Kidney (tissue), 14 donors: Measurements from ENCODE around the gene PCIF1. TPM values are rescaled to one million over a fixed set of nuclear protein-coding genes. Genes with fewer than 3 reads are reported as not detected.
"Not testable (repeated sequence)": the region's sequence is repeated elsewhere in the genome, so short reads cannot be mapped to it uniquely, and the experiment has no call there.

Experiments used
- DNase-seq, 5 donors: peaks; one replicate each; pipeline ENCODE4 v3.0.0-alpha.2; 2013 to 2020
- FAIRE-seq: peaks from 2 replicates; lab custom pipeline; 2012; peaks lifted over from hg19 to GRCh38; lab: Jason Lieb, UNC
- H3K27ac ChIP-seq, 2 donors: one replicate each; pipeline ENCODE4 v1.7.0; 2013; ENCODE audit warnings: low read depth in 2 of 2, low read length in 2 of 2, inconsistent platforms in 1 of 2
- H3K27me3 ChIP-seq: one replicate; pipeline ENCODE4 v1.7.1; 2013; ENCODE audit warnings: low read length, inconsistent platforms; ENCODE audit not compliant: control insufficient read depth, insufficient read depth
- H3K36me3 ChIP-seq, 3 donors: one replicate each; pipeline versions ENCODE4 v1.7.0 to v1.7.1; 2013; ENCODE audit warnings: low read length in 3 of 3, control low read depth in 1 of 3, inconsistent platforms in 1 of 3; ENCODE audit not compliant: insufficient read depth in 3 of 3, control insufficient read depth in 2 of 3
- H3K4me1 ChIP-seq, 3 donors: one replicate each; pipeline versions ENCODE4 v1.7.0 to v1.7.1; 2013; ENCODE audit warnings: low read length in 3 of 3, inconsistent platforms in 1 of 3, low read depth in 1 of 3; ENCODE audit not compliant: control insufficient read depth in 2 of 3, insufficient read depth in 2 of 3
- H3K4me3 ChIP-seq, 3 donors: one replicate each; pipeline versions ENCODE4 v1.7.0 to v1.8.1; 2013; ENCODE audit warnings: low read length in 3 of 3, control low read depth in 1 of 3, inconsistent platforms in 1 of 3
- H3K9ac ChIP-seq, 3 donors: one replicate each; pipeline versions ENCODE4 v1.7.0 to v1.7.1; 2013; ENCODE audit warnings: low read length in 3 of 3, control low read depth in 1 of 3, inconsistent platforms in 1 of 3
- H3K9me3 ChIP-seq, 3 donors: one replicate each; pipeline versions ENCODE4 v1.7.0 to v1.7.1; 2013; ENCODE audit warnings: low read length in 3 of 3, control low read depth in 1 of 3, inconsistent platforms in 1 of 3; ENCODE audit not compliant: control insufficient read depth in 2 of 3, insufficient read depth in 1 of 3
- intact Hi-C: fragments of 100-400 bp; cut with DNase I; formaldehyde crosslinking; loops from one replicate; pipeline ENCODE4 v1.11.1; 2022
- polyA plus RNA-seq: library from polyadenylated mRNA; stranded (reverse); fragments of 350-450 nt; fragmentation: Illumina TruSeq; extraction: RNeasy Lipid Tissue Mini Kit (QIAGEN cat#74804); gene quantifications from one replicate; pipeline ENCODE4 v1.2.3, GENCODE V29; 2014; ENCODE audit warnings: low read depth, low replicate concordance; ENCODE audit not compliant: insufficient read depth
- total RNA-seq: library from RNA; stranded (reverse); fragmentation: NEBNext Ultra II Directional; extraction: Animal tissue kit (Norgen Biotek cat#: 25700); gene quantifications from one replicate; pipeline ENCODE4 v1.2.1, GENCODE V29; 2021
- TF ChIP-seq, protein P1 (sequence below): IDR thresholded peaks from 3 replicates; pipeline ENCODE4 v1.5.1; 2012; ENCODE audit warnings: mild to moderate bottlenecking, moderate library complexity, borderline replicate concordance; ENCODE audit not compliant: insufficient read depth; ENCODE audit errors: extremely low read depth
- donor health status: control.
- donor health status: control.
- donor health status: control.
- donor health status: control.
- donor health status: control.
- donor health status: DM: yes; HTN: yes; CAD: no.
- donor health status: Normal renal cell carcinoma (clear cell type).

The PCIF1 gene
- total and polyA plus RNA-seq, 2 donors from 2014 or later, result 27.4 to 43.1 TPM

DNA sequence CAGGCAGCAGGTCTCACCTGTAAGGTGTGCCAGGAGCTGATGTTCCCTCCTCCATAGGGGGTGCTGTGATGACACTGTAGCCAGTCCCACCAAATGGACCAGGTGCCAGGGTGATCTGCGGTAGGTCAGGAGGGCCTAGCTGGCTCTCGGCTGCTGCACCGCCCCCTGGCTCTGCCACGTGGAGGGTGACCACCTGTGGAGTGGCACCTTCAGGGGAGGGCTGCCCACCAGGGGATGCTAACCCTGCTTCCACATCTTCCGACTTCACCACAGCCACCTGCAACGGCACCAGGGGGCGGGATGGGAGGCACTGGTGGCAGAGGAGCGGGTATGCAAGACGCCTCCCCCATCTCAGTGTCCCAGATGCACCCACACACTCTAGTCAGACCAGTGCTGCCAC lies 19.2 kb downstream of the PCIF1 start:
- DNase-seq (peak in 2 of 5 donors; percentile 36 to 73), FAIRE-seq (no peak)
- Histone ChIP-seq H3K36me3 (peaks cover 4 to 54% (median 46%) of the 10 kb centered on the region in 3 donors), H3K4me3 (no peak overlapping the region), H3K27ac (no peak overlapping the region), H3K27me3 (no peaks in the 10 kb centered on the region), H3K9ac (no peak overlapping the region), H3K9me3 (no peaks in the 10 kb centered on the region), H3K4me1 (no peaks in the 10 kb centered on the region)
- TF ChIP-seq, protein P1, sequence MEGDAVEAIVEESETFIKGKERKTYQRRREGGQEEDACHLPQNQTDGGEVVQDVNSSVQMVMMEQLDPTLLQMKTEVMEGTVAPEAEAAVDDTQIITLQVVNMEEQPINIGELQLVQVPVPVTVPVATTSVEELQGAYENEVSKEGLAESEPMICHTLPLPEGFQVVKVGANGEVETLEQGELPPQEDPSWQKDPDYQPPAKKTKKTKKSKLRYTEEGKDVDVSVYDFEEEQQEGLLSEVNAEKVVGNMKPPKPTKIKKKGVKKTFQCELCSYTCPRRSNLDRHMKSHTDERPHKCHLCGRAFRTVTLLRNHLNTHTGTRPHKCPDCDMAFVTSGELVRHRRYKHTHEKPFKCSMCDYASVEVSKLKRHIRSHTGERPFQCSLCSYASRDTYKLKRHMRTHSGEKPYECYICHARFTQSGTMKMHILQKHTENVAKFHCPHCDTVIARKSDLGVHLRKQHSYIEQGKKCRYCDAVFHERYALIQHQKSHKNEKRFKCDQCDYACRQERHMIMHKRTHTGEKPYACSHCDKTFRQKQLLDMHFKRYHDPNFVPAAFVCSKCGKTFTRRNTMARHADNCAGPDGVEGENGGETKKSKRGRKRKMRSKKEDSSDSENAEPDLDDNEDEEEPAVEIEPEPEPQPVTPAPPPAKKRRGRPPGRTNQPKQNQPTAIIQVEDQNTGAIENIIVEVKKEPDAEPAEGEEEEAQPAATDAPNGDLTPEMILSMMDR, result no peak
- intact Hi-C loops, result no loop called here

DNA sequence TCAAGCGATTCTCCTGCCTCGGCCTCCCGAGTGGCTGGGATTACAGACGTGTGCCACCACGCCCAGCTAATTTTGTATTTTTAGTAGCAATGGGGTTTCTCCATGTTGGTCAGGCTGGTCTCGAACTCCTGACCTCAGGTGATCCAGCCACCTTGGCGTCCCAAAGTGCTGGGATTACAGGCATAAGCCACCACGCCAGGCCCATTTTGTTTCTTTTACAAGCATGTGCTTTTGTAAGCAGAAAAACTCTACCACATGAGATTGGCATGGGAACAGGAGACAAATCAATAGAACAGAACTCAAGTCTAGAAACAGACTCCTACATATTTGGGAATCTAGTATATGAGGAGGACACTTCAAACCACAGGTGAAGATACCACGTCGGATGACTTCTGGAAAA lies 21.8 kb downstream of the PCIF1 start:
- DNase-seq, result peak in 1 of 5 donors; percentile 3
- H3K36me3 ChIP-seq, result peaks cover 9 to 58% (median 54%) of the 10 kb centered on the region in 3 donors
- H3K9me3 ChIP-seq, intact Hi-C loops, H3K4me3 ChIP-seq, FAIRE-seq, H3K9ac ChIP-seq, H3K4me1 ChIP-seq, H3K27me3 ChIP-seq, H3K27ac ChIP-seq: not testable (repeated sequence)

GRCh38 chr20:45957021-45957941 lies 22.8 kb downstream of the PCIF1 start:
- no peaks in the 10 kb centered on the region for H3K4me1 ChIP-seq
- intact Hi-C loops, result no loop called here
- H3K4me3 ChIP-seq, result no peak overlapping the region
- H3K9ac ChIP-seq, result no peak overlapping the region
- H3K27me3 ChIP-seq, result no peaks in the 10 kb centered on the region
- peaks cover 9 to 56% (median 48%) of the 10 kb centered on the region in 3 donors for H3K36me3 ChIP-seq
- TF ChIP-seq, protein P1, result no peak
- no peaks in the 10 kb centered on the region for H3K9me3 ChIP-seq
- DNase-seq (peak in 2 of 5 donors; percentile 17 to 59), FAIRE-seq (no peak)
- H3K27ac ChIP-seq, result no peak overlapping the region

- Histone ChIP-seq H3K27ac (no peak overlapping the region), H3K36me3 (peaks cover 9 to 53% (median 44%) of the 10 kb centered on the region in 3 donors), H3K4me3 (no peak overlapping the region), H3K27me3 (no peaks in the 10 kb centered on the region), H3K9ac (no peak overlapping the region), H3K9me3 (no peaks in the 10 kb centered on the region), H3K4me1 (no peaks in the 10 kb centered on the region)
- FAIRE-seq (no peak), DNase-seq (peak in 1 of 5 donors; percentile 3)
- intact Hi-C loops, result no loop called here
- TF ChIP-seq, protein P1, result no peak
Measured at GRCh38 chr20:45958593-45958992, 24.1 kb downstream of the PCIF1 start.
